HEK293 (cell line): Measurements from ENCODE around the gene P2RX2.

ENCODE experiments used
- ZNF169 ChIP-seq: fragments of 450-650 bp; formaldehyde crosslinking; IDR thresholded peaks from 2 replicates; pipeline ENCODE4 v1.5.1; 2016; ENCODE audit warnings: missing biosample characterization, missing genetic modification characterization
- ZNF274 ChIP-seq, 2 experiments: fragments of 200-500 bp in 1 of 2; fragments of 450-650 bp in 1 of 2; sonication (Bioruptor generic) in 1 of 2; formaldehyde crosslinking in 1 of 2; IDR thresholded peaks; 2 replicates each; pipeline versions ENCODE4 v1.5.1 to v1.6.1; 2014 to 2016; ENCODE audit warnings: borderline replicate concordance in 1 of 2, inconsistent platforms in 1 of 2, low read length in 1 of 2, missing biosample characterization in 1 of 2, missing genetic modification characterization in 1 of 2
- TF ChIP-seq, protein P1 (sequence below): fragments of 450-650 bp; formaldehyde crosslinking; IDR thresholded peaks from 2 replicates; pipeline ENCODE4 v1.5.1; 2016; ENCODE audit warnings: missing biosample characterization, missing genetic modification characterization
- TF ChIP-seq, protein P2 (sequence below): fragments of 450-650 bp; formaldehyde crosslinking; IDR thresholded peaks from 2 replicates; pipeline ENCODE4 v1.5.1; 2016; ENCODE audit warnings: missing biosample characterization, missing genetic modification characterization
- TF ChIP-seq, protein P3 (sequence below): fragments of 450-650 bp; formaldehyde crosslinking; IDR thresholded peaks from 2 replicates; pipeline ENCODE4 v1.5.1; 2016; ENCODE audit warnings: missing biosample characterization, missing genetic modification characterization
- TF ChIP-seq, protein P4 (sequence below): fragments of 450-650 bp; formaldehyde crosslinking; IDR thresholded peaks from 2 replicates; pipeline ENCODE4 v1.5.1; 2016; ENCODE audit warnings: missing biosample characterization, missing genetic modification characterization, low read depth
- TF ChIP-seq, protein P5 (sequence below): fragments of 450-650 bp; formaldehyde crosslinking; IDR thresholded peaks from 2 replicates; pipeline ENCODE4 v1.5.1; 2016; ENCODE audit warnings: missing biosample characterization, missing genetic modification characterization

DNA sequence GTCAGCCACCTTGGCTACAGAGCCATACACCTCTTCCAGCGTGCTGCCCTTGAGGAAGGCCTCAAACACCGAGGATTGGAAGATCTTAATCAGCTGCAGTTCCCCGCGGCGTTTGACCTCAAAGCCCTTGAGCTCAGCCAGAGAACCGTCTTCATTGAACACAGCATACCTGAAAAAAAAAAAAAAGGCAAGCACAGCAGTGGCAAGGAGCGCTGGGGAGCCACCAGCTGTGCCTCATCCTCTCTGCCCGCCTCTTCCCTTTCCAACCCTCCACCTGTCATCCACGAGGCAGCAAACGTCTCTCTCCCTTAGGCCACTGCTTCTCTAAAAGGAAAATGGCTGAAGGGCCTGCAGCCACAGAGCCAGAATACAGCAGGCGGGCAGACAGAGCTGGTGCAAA, 42.4 kb downstream of the P2RX2 start:
- TF ChIP-seq, protein P1, sequence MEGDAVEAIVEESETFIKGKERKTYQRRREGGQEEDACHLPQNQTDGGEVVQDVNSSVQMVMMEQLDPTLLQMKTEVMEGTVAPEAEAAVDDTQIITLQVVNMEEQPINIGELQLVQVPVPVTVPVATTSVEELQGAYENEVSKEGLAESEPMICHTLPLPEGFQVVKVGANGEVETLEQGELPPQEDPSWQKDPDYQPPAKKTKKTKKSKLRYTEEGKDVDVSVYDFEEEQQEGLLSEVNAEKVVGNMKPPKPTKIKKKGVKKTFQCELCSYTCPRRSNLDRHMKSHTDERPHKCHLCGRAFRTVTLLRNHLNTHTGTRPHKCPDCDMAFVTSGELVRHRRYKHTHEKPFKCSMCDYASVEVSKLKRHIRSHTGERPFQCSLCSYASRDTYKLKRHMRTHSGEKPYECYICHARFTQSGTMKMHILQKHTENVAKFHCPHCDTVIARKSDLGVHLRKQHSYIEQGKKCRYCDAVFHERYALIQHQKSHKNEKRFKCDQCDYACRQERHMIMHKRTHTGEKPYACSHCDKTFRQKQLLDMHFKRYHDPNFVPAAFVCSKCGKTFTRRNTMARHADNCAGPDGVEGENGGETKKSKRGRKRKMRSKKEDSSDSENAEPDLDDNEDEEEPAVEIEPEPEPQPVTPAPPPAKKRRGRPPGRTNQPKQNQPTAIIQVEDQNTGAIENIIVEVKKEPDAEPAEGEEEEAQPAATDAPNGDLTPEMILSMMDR: no peak
- no peak for TF ChIP-seq ZNF169 (tag by site-specific recombination)
- TF ChIP-seq, protein P2, sequence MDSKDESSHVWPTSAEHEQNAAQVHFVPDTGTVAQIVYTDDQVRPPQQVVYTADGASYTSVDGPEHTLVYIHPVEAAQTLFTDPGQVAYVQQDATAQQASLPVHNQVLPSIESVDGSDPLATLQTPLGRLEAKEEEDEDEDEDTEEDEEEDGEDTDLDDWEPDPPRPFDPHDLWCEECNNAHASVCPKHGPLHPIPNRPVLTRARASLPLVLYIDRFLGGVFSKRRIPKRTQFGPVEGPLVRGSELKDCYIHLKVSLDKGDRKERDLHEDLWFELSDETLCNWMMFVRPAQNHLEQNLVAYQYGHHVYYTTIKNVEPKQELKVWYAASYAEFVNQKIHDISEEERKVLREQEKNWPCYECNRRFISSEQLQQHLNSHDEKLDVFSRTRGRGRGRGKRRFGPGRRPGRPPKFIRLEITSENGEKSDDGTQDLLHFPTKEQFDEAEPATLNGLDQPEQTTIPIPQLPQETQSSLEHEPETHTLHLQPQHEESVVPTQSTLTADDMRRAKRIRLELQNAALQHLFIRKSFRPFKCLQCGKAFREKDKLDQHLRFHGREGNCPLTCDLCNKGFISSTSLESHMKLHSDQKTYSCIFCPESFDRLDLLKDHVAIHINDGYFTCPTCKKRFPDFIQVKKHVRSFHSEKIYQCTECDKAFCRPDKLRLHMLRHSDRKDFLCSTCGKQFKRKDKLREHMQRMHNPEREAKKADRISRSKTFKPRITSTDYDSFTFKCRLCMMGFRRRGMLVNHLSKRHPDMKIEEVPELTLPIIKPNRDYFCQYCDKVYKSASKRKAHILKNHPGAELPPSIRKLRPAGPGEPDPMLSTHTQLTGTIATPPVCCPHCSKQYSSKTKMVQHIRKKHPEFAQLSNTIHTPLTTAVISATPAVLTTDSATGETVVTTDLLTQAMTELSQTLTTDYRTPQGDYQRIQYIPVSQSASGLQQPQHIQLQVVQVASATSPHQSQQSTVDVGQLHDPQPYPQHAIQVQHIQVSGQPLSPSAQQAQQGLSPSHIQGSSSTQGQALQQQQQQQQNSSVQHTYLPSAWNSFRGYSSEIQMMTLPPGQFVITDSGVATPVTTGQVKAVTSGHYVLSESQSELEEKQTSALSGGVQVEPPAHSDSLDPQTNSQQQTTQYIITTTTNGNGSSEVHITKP (tag by site-specific recombination): no peak
- TF ChIP-seq ZNF274 (IDR thresholded peaks at IDR 0.05; ENCODE audit: low read length): no peak
- TF ChIP-seq ZNF274 (tag by site-specific recombination; IDR thresholded peaks at IDR 0.05; ENCODE audit: borderline replicate concordance): no peak
- TF ChIP-seq, protein P3, sequence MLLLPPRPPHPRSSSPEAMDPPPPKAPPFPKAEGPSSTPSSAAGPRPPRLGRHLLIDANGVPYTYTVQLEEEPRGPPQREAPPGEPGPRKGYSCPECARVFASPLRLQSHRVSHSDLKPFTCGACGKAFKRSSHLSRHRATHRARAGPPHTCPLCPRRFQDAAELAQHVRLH (tag by site-specific recombination): no peak
- TF ChIP-seq, protein P4, sequence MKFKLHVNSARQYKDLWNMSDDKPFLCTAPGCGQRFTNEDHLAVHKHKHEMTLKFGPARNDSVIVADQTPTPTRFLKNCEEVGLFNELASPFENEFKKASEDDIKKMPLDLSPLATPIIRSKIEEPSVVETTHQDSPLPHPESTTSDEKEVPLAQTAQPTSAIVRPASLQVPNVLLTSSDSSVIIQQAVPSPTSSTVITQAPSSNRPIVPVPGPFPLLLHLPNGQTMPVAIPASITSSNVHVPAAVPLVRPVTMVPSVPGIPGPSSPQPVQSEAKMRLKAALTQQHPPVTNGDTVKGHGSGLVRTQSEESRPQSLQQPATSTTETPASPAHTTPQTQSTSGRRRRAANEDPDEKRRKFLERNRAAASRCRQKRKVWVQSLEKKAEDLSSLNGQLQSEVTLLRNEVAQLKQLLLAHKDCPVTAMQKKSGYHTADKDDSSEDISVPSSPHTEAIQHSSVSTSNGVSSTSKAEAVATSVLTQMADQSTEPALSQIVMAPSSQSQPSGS: no peak
- TF ChIP-seq, protein P5, sequence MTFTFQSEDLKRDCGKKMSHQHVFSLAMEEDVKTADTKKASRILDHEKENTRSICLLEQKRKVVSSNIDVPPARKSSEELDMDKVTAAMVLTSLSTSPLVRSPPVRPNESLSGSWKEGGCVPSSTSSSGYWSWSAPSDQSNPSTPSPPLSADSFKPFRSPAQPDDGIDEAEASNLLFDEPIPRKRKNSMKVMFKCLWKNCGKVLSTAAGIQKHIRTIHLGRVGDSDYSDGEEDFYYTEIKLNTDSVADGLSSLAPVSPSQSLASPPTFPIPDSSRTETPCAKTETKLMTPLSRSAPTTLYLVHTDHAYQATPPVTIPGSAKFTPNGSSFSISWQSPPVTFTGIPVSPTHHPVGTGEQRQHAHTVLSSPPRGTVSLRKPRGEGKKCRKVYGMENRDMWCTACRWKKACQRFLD (tag by site-specific recombination): no peak
